ENCODE measurements around the gene FRMD3. TPM values are rescaled to one million over a fixed set of nuclear protein-coding genes. Genes with fewer than 3 reads are reported as not detected.

Gene FRMD3
- total RNA-seq, 2 experiments from 2014 or later, result 0.19 to 0.65 TPM

DNA sequence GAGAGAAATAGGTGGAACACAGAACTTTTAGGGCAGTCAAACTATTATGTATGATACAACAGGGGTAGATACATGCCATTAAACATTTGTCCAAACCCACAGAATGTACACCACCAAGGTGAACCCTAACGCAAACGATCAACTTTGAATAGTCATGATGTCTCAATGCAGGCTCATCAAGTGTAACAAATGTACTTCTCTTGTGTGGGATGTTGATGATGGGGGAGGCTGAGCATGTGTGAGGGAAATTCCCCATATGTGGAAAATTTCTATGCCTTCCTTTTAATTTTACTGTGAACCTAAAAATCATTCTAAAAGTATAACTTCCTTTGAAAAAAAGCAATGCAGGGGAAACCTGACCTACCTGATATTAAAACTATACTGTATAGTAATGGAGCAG lies 273.9 kb downstream of the FRMD3 start:
- ChIA-PET CTCF (no interaction called here), POLR2A (no interaction called here)

DNA sequence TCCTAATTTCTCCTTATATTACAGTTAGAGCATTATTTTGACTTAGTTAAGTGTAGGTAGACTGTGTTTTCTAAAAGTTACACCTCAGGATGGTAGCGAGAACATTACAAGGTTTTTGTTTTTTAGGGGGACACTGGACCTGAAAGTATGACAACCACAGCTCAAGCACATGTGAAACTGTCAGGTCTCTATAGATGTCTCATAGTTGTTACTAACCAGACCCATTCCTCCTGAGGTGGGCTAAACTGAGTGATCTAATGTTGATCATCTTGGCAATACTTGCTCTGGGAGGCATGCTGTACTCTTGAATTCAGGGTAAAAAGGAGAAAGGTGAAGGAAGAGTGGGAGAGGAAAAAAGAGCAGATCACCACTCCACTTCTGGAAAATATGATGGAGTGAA lies 278.6 kb downstream of the FRMD3 start:
- ChIA-PET POLR2A (no interaction called here), CTCF (no interaction called here)

DNA sequence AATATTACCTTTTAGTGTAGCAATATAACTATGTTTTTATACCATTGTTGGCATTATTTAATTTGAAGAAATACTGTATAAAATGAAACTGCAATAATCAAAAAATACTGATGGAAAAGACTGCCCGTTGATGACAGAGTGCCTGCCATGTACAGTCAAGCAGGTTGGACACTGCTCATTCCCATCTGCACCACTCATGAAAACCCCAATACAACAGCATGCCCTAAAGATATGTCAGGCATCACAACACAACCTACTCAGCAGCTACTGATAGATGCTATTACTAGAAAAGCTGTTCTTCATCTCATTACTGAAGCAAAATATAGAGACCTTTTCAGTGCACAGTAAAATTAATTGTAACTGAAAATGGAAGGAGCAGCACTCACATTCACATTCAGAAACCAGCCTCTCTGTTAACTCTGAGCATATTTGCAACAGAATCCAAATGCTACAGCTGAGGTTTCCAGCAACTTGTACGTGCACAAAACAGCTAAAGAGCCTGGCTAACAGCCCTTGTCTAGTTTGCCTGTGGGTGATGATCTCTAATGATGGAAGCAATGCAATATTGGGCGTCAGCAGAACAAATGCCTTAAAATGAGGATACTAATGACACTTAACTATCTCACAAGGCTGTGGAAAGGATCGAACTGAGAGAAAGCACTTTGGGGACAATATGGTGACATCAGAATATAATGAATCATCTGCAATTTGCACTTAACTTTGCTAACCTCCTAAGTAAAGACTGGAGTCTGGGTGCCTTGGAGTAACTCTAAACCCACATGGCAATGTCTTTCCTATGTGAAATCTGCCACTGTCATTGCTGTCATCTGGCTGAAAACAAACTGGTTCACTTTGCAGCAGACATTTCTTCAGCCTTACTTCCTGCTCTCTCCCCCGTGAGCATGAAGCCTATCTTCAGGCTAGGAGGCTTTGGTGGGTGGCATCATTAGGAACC lies 280.0 kb downstream of the FRMD3 start:
- POLR2A ChIA-PET, result no interaction called here

DNA sequence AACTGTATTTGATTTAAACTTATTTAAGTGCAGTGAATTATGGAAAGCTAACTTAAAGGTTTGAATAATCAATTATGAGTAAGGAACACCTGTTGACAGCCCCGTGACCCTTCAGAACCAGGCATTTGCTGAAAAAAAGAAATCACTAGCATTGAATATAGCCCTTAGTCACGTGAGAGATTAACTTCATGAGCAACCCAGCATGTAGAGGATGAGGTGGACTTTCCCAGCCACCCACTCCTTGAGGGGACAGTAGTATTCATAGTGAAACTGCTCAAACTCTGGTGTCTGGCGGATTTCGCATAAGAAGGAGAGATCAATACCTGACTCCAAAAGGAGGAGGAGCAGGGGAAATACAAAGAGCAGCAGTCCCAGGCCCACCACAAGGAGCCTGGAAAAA lies 290.5 kb downstream of the FRMD3 start:
- CTCF ChIA-PET, result no interaction called here

More for the DNA sequence above, 280.0 kb downstream of the FRMD3 start:
- CTCF ChIA-PET, result no interaction called here

DNA sequence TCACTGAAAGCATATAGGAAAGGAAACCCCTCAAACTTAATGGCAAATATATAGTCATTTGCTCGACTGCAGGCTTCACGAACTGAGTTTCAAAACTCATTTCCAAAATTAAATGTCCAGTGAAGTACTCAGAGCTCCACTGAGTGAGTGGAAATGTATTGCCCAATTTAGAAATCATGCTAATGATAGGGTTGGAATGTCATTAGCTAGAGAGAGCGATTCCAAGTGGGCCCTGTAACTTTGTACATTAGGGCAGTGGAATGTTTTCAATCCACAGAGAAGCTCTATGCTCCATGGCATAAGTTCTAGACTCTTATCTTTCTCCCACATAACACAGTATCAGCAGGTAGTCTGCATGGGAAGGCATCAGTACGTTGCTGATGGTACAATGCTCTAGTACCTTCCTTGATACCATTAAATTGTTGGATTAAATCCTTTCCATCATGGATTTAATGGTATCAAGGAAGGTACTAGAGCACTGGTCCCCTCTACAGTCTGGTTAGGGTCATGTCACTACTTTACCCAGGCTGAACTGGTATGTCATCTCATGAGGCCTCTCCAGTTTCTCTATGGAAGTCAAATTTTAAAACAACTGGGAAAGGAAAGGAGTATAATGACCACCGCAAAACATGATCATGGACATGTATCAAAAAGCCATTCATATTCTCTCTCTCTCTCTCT lies 292.1 kb downstream of the FRMD3 start:
- POLR2A ChIA-PET, result no interaction called here
- CTCF ChIA-PET, result no interaction called here

More for the DNA sequence above, 290.5 kb downstream of the FRMD3 start:
- POLR2A ChIA-PET, result no interaction called here

DNA sequence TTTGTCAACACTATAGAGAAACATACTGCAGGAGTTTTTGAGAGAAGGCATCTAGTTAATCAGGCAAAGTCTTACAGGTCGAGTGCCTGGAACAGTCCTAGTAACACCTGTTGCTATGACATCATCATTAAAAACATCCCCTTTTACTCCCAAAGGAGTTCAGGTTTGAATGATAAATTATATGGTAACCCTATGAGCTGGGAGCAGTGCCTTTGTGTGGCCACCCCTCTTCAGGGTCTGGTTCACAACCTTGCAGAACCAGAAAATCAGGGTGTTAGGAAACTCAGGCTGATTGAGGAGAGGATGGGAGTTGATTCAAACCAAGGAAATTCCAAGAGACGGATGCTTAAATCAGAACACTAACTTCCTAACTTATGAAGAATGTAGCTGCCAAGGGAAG lies 296.1 kb downstream of the FRMD3 start:
- CTCF ChIA-PET, result no interaction called here
- POLR2A ChIA-PET, result no interaction called here

DNA sequence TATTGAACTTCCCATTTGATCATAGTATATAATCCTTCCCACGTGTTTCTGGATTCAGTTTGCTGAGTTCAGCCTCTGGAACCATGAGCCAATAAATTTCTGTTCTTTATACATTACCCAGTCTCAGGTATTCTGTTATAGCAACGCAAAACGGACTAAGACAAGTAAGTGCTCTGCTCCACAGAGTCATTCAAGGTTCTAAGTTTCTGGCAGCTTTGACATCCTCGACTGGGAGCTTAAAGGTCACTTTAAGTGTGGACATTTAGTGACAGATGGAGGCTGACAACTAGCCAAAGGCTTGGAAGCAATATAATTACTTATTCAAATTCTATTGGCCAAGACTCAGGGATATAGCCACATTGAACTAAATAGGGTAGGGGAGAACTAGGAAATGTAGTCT lies 297.5 kb downstream of the FRMD3 start:
- ChIA-PET POLR2A (no interaction called here), CTCF (no interaction called here)

DNA sequence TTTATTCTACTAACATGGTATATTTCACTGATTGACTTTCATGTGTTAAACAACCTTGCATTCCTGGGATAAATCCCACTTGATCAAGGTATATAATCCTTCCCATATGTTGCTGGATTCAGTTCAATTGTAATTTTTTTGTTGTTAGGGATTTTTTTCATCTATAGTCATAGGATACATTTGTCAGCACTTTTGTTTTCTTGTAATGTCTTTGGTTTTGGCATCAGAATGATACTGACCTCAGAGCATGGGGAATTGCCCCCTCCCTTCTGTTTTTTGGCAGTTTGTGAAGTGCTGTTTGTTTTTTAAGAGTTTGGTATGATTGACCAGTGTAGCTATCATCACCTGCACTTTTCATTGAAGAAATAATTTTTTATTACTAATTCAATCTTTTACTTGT lies 298.5 kb downstream of the FRMD3 start:
- ChIA-PET POLR2A (no interaction called here), CTCF (no interaction called here)

DNA sequence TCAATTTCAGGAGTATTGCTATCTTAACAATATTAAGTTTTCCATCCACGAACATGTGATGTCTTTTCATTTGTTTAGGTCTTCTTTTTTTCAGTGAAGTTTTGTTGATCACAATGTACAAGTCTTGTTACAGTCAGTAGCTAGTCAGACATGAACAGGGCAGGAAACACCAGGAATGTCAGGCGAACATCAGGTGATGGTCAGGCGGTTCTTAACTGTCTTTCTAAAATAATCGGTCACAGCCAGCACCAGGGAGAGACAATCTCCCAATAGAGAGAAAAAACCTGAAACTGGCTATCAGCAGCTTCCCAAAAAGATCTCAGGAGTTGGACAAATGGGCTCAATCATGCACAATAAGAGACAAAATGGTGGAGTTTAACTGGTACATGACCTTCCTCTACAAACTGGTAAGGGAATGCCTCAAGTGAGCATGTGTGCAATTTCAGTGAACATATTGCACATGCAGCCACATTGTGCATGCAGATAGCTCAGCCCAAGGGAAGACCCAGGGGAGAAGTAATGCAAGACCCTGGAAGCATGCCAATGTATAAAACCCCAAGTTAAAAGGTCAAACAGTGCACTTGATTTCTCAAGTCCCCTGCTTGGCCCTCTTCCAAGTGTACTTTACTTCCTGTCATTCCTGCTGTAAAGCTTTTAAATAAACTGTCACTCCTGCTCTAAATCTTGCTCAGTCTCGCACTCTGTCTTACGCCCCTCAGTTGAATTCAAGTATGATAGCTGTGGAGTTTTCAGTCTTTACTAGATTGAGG lies 299.1 kb downstream of the FRMD3 start:
- ChIA-PET CTCF (no interaction called here), POLR2A (no interaction called here)

DNA sequence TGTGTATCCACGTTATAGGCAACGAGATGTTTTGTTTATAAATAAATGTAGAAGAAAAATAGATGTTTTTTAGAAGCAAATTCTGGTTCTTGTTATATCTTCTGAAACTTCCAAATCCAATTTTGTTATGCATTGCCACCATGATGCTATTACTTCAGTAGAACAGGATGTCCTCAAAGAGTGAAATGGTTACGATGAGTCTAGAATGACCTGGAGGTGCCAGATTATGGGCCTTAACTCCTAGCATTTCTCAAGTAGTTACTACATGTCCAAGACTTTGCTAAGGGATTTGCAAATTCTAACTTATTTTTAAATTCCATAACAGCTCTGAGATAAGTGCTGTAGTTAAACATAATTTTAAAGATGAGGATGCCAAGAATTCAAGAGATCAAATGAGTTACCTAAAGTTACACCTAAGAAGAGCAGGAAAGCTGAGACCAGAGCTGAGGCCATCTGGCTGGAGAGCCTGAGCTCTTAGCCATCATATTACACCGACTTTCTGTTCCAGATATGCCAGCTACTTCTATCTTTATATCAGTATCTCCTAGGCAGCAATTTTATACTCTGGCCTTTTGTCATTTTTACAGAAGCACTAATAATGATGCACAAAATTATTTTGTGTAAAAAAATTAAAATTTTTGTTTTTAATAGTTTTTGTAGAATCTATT lies 302.0 kb downstream of the FRMD3 start:
- ChIA-PET CTCF (no interaction called here), POLR2A (no interaction called here)

DNA sequence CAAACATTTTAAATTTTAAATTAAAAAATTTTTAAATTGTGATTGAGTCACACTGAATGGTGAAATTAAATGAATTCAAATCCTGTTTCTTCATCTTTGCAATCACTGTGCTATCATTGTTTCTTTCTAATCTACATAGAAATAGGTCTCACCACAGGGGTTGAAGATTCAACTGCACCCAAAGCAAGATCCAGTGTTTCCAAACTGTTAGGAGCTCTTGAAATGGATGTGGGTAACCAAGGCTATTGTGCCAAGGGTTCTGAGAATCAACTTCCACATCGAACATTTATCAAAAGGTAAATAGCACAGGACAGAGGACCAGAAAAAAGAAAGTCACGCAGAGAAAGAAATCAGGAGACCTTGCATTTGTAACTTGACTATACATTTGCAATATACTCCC lies 302.7 kb downstream of the FRMD3 start:
- ChIA-PET CTCF (no interaction called here), POLR2A (no interaction called here)

DNA sequence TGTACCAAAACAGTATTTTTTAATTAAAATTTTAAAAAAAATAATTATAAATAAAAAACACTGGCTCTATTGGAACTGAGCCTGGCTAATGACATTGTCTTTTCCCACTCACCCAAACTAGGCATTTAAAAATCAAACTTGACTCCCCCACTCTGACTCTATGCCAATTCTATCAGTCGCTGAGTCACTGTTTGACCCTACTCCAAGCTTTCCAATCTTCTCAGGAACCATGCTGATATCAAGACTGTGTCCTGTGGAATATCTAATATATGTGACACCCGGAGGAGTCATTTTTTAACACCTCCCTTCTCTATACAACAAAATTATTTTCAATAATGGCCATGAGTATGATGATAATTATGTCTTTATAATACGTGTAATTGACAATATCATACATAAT lies 303.7 kb downstream of the FRMD3 start:
- CTCF ChIA-PET, result no interaction called here
- POLR2A ChIA-PET, result no interaction called here

DNA sequence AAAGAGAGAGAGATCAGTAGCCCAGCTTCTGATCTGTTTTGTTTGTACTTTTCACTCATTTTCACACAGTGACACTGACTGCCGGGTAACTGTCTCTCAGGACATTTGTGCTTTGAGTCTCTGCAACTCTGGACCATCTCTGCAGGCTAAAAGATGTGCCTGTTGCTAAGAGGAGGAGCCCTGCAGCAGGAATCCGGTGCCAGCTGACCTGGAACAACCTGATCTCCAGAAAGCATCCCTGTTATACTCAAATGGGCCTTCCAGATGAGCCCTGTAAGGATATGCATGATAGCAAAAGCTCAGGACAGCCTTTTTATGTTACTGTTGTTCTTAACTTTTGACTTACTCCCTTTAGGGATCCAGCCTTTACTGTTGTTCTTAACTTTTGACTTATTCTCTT lies 304.6 kb downstream of the FRMD3 start:
- ChIA-PET CTCF (no interaction called here), POLR2A (no interaction called here)

DNA sequence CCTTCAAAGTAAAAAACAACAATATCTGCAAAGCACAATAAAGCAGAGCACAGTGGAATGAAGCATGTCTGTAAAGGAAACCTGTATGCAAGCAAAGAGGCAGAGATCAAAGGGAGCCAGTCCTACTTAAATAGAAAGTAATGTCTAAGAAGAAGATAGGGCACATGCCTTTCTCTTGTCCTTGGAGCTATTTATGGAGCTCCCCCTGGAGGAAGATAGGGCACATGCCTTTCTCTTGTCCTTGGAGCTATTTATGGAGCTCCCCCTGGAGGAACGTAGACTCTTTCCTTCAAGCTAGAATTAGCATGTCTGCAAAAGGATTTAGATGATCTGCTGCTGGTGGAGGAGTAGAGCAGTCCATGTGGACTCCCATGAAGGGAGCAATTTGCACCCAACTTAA lies 307.2 kb downstream of the FRMD3 start:
- CTCF ChIA-PET, result no interaction called here
- POLR2A ChIA-PET, result no interaction called here

DNA sequence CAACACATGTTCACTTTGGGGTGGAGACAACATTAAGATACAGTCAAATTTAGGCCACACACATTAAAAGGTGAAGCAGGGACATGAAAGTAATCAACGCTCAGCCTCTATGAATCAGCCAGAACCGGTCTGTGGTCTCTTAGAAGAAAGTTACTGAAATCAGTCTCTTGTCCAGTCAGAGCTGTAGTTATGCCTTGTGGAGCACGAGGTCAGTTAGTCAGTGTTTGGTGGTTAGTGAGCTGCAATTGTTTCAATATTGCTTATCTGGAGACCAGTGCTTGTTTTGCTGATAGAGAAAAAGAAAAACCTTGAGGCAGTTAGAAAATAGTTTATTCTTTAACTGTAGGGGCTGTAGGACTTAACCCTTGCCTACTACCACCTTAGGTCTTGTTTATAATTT lies 317.5 kb downstream of the FRMD3 start:
- ChIA-PET CTCF (no interaction called here), POLR2A (no interaction called here)

DNA sequence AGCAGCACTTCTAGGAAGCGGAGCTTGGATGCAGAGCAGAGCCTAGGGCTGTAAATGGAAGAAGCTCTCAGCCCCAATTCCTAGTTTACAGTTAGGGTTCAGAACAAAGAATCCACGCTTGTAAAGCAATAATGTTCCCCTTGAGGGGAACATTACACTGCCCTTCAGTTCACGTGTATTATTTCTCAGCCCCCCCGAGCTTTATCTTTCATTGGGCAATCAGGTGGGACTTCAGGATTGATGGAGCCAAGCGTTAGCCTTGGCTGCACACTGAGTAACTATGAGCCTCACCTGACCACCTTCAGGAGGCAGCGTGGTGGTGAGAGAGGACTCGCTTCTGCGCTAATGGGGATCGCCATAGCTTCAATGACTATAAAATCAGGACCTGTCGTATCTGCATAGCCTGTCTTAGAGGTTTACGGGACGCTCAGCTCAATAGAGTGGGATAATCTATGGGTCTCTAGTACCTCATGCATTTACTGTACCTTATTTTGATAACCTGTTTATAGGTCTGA lies 318.2 kb downstream of the FRMD3 start:
- ChIA-PET CTCF (no interaction called here), POLR2A (no interaction called here)

DNA sequence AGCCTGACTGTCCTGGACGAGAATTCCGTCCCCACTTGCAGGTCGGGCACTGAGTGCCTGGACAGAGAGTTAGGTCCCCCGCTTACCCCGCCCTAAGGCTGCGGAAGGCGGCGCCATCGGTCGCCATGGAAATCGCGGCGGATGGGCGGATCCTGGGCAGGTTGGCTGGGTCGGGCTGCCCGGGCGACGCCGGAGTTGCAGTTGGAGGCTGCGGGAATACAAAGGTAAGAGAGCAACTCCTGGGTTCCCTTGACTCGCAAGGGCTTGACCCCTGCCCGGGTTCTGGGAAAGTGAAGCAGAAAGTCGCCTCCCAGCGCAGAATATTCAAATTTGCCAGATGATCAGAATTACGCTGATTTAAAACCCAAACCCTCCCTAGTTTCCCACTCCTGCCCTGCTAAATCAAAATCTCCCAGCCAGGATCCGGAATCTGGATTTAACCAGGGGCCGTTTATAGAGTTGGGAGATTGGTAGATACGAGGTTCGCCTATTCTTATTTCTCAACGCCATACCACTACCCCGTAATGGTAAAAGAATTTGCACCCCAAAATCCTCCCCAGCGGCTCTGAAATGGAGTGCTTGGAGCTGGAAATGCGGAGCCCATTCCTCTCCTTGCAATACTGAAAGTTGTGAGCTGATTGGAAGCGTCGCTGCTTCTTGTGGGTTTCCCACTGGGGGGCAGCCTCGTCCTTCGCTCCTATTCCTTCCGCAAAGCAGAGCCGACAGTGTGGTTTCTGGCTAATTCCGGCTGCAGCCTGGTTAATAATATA lies 318.9 kb downstream of the FRMD3 start:
- ChIA-PET CTCF (no interaction called here), POLR2A (no interaction called here)

DNA sequence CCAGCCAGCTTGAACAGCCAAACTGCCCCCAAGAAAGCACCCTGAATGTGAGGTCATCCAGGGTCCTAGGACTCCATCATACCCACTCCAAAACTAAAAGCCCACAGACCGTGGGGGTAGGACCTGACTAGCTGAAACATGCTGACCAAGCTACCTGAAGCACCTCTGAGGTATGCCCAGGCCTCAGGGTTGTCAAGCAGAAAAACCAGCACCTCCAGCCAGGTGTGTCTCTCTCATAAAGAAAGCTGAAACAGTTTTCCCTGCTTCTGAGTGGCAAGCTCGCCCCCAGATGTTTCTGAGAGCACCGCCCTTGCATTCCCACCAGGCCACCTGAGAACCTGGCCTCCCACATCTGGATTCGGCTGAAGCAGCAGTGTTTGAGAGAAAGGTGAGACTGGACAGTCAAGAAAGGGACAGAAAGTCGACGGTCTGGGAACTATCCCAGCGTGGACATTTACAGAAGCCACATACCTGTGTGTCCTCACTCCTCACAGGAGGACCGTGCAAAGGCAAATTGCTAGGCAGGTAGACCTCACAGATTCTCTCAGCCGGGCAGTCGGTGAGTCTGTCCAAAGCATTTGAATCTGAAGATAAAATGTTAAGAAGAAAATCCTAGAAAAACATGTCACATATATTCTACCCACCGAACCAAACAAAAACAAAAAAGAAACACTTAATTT lies 319.6 kb downstream of the FRMD3 start:
- ChIA-PET CTCF (no interaction called here), POLR2A (no interaction called here)

DNA sequence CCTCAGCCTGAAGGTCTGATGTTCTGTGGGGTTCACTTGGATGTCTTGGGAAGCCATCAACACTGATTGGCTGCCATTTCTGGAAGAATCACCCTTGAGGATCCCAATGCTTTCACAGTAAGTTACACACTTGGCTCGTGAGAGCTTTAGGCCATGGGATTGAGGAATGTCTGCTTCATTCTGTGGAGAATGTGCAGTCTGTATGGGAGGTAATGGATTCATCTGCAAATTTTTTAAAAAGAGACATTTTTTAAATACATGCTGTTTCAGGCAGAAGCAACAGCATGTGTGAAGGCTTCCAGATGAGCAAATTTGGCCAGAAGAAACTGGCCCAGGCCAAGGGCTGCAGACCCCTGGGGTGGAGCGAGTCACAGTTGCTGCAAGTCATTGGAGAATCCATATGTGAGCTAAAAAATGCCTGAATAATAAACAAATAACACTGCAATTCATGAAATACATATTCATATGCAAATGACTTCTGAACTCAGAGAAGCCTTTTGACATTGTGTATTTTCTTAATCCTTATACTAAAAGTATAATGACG lies 328.9 kb downstream of the FRMD3 start:
- ChIA-PET CTCF (no interaction called here), POLR2A (no interaction called here)
